Ammon's horn (tissue), 1 donor: ENCODE measurements around the gene SIMC1.

Experiments
- DNase-seq: peaks from one replicate; pipeline ENCODE4 v3.0.0-alpha.2; 2016; ENCODE audit warnings: low spot score

Gene SIMC1

GRCh38 chr5:176317534-176318374, 79.5 kb downstream of the SIMC1 start:
- no peak for DNase-seq

GRCh38 chr5:176319827-176320554, 81.8 kb downstream of the SIMC1 start:
- DNase-seq: no peak

DNA sequence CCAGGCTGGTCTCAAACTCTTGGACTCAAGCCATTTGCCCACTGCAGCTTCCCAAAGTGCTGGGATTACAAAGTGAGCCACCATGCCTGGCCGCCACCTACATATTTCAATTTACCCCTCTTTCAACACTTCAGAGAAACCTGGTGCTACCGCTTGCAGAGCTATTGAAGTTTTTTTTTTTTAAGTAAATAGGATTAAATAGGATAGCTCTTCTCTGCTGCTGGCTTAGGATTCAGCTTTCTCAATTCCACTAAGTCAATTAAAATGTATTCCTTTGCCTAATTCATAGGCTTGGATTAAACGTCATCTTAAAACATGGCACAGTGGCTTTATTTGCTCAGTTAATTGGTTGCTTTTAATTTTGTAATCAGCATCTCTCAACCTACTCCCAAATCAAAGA, 82.4 kb downstream of the SIMC1 start:
- DNase-seq: no peak

GRCh38 chr5:176334031-176334770, 96.0 kb downstream of the SIMC1 start:
- DNase-seq: no peak

DNA sequence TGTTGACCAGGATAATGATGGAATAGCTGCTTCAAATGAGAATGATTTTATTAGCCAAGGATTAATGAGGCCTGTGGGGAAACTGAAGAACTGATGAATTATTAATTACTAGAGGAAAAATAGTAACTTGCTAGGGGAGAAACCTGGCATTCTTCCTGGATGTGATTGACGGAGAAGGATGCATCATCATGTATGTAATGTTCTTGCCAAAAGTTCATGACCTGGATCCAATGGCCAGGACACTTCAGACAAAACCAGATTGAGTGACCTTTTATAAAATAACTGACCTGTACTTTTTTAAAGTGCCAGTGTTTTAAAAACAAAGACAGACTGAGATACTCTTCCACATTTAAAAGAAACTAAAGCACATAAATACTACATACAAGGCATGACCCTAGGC, 99.7 kb downstream of the SIMC1 start:
- no peak for DNase-seq

- no peak for DNase-seq
Measured at GRCh38 chr5:176339304-176339703, 101.1 kb downstream of the SIMC1 start.

DNA sequence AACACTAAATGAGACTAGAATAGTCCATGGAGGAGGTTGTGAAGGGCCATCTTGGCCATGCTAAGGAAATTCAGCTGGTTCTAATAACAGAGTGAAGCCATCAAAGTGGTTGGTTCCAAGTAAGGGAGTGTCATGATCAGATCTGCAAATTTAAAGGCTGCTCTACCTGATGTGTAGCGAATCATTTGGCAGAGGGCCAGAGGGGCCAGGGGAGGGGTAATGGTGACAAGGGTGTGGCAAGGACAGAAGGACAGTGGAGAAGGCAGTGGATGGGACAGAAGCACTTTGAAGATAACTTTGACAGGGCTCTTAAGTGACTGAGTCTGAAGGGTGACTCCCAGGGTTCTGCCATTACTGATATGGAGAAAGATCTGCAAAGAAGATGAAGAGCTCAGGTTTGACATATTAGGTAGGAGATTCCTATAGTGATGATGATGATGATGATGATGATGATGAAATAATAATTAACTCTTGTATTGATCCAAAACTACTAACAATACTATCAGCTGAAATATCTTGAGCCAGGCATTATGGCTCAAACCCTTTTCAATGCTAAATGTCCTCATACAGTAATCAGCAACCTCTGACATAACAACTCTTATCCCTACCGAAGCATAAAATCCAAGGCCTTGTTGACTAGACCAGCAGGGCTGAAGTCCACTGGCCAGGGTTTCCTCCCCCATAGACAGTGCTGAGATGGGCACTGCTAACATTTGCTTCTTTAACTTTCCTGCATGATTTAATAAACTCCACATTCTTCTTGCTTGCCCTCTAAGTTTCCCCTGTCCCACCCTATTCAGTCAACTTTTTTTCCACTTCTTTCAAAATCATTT, 103.3 kb downstream of the SIMC1 start:
- no peak for DNase-seq

GRCh38 chr5:176342158-176342483, 103.9 kb downstream of the SIMC1 start:
- DNase-seq: no peak

- no peak for DNase-seq
Measured at GRCh38 chr5:176342766-176343458, 104.7 kb downstream of the SIMC1 start.

- DNase-seq: no peak
Measured at GRCh38 chr5:176350416-176350815, 112.2 kb downstream of the SIMC1 start.

DNA sequence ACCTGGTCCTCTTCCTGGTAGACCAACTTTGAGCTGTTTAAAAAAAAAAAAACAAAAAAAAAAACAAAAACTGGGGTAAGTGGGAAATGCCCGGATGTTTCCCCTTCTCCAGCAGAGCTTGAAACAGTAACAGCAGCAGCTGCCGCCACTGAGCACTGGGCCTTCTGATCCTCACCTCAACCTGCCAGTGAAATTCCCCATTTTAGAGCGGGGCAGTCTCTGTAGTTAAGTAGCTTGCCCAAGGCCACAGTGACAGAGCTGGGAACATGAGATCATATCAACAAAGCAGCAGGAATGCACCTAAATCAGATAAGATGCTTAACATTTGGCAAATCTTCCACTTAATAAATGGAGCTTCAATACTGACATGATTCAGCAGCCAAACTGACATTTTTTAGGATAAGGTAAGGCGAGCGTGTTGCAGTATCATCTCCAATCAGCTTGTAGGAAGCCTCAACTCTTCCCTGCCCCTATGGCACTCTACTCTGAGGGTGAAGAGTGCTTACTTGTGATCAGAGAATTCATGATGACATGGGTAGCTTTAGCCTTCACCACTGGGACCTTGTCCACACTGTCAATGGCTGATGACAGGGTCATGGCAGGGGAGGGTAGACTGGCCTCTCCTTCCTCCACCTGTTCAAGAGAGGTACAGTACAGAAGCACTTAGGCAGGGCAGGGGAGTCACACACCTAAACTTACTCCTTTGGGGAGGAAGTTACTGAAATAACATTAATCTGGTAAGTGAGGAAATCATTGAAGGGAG, 114.1 kb downstream of the SIMC1 start:
- no peak for DNase-seq

DNA sequence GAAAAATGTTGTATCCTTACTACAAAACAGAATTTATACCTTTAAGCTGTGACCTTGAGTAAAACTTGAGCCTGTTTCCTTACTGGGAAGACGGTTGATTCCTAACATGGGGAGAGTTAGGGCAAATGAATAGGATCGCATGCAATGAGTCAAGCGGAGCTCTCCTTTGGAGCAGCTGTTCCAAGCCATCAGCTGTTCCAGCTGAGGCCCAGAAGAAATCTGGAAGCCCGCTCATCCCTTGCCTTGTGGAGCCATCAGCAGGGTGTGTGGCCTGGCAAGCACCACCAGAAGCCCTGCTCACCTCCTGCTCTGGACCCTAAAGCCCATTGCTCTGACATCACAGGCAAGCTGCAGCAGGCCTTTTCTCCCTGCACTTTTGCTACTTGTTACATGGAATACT, 115.3 kb downstream of the SIMC1 start:
- DNase-seq: no peak

GRCh38 chr5:176355400-176356178, 117.4 kb downstream of the SIMC1 start:
- no peak for DNase-seq

DNA sequence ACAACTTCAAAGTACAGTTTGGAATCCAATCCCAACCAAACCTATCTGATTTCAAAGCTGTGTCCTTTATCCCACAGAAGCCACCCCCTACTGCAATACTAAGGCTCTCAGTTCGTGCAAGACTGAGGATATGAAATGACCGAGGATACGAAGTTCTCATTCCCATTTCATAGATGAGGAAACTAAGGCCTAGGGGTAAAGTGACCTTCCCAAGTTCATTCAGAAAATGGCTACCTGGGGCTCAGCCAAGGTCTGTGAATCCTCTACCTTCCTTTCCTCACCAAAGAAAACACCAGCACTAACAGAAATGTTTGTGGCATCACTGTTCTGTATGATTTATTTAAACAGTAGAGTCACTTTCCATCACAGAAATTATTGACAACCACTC, 117.9 kb downstream of the SIMC1 start:
- DNase-seq: no peak

GRCh38 chr5:176359658-176360057, 121.4 kb downstream of the SIMC1 start:
- DNase-seq: no peak

DNA sequence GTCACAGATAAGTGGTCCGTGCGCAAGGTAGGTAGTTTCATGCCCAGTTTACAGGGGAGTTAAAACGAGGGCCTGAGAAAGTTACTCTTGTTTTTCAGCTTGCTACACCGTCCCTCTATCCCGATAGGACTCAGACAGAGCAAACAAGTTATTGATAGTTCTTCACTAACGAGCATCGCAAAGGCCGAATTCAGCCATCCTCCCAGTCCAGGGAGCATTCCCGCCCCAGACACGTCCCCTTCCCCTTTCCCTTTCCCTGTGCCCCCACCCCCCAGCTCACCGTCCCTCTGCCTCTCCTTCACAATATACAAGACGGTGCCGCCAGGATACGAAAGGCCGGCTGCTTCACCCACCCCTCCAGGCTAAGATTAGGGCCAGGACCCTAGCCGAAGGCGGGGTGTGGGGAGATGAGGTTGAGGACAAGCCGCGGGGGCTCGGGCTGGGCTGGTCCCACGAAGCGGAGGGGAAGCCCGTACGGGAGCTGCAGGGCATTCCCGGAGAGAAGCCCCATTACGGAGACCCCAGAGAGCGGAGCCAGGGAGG, 122.7 kb downstream of the SIMC1 start:
- DNase-seq: peak; percentile 14

DNA sequence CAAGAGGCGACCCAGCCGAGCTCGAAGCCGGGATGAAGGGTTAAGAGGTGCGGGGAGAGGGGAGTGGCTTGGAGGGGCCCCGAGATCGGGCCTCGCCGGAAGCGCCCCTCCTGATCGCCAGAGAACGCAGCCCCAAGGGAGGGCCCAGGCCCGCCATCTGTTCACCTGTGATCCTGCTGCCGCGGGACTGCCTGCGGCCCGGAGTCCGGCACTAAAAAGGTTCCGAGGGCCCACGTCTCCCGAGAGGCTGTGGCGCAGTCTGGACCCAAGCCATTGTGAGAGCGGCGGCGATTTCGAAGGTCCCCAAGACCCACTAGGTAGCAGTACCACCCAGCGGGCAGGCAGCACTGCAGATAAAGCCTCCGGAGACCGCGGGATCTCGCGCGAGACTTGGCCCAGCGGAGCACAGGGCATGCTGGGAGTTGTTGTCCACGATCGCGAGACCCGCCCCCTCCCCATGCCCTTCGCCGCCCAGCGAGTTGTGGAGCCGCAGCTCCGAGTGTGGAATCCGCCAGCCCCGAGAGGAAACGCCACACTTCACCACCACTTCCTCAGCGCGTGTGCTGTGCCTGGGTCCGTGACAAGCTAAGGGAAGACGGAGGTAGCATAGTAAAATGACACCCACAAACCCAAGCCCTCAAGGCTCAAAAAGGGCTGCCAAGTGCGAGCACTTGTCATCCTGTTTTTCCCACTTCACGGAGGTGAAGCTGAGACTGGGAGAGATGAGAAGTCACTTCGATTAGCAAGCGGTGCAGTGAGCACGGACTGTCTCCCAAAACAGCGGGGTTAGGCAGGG, 123.4 kb downstream of the SIMC1 start, which contains the start of gene KIAA1191:
Gene KIAA1191 (minus strand): TSS at position 328 of the 796 bp plus-strand sequence. CDS start 2,256 bp downstream, outside the sequence.
- peak; percentile 97 for DNase-seq

DNA sequence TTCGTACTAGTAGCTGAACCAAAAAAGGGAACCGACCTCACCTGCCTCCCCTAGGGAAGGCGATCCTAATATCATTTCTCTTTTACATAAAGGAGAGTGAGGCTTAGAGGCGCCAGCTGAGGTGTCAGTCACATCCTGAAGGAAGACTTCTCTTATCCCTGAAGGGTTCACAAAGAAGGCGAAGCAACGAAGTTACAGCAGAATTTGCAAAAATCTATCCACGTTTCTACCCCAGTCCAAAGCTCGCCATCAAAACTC, 123.9 kb downstream of the SIMC1 start:
- no peak for DNase-seq
